Measurements from ENCODE around the gene PTPN11. TPM values are rescaled to one million over a fixed set of nuclear protein-coding genes. Genes with fewer than 3 reads are reported as not detected.

The PTPN11 gene
- 91.0 and 137 TPM in 2 replicates for polyA plus RNA-seq (2011; rRNA removed)
- 88.5 and 102 TPM in 2 replicates for polyA minus RNA-seq (2011; rRNA and poly(A)+ RNA removed)

- ChIA-PET CTCF (interaction anchor here (0.6 kb wide), 1 partner anchor 223 kb away, joined by 3 read pairs; no protein-coding TSS in a partner anchor), POLR2A (interaction anchor here (0.6 to 1.0 kb wide), 2 partner anchors 9 to 21 kb away, joined by 5 to 6 read pairs; no protein-coding TSS in a partner anchor)
- Histone ChIP-seq H3K27me3 (ENCODE audit: control insufficient read depth, insufficient read depth, low read length) (no peaks in the 10 kb centered on the region), H3K9me3 (ENCODE audit: control insufficient read depth, insufficient read depth, low read length) (no peaks in the 10 kb centered on the region), H3K4me3 (ENCODE audit: low read depth, low read length) (peak within 1 kb of the TSS; percentile 94), H3K27ac (ENCODE audit: low read depth, low read length) (peak within 1 kb of the TSS; percentile 96)
- TF ChIP-seq CTCF (IDR thresholded peaks at IDR 0.05; ENCODE audit: low read depth, low read length), result peak; percentile 33
- no peak for DNase-seq (ENCODE audit: low read depth, low spot score)
These were observed at the start of gene PTPN11 for GRCh38 chr12:112418608-112419296. Gene PTPN11 (plus strand): TSS chr12:112418947. CDS start chr12:112419112, 165 bp downstream.

DNA sequence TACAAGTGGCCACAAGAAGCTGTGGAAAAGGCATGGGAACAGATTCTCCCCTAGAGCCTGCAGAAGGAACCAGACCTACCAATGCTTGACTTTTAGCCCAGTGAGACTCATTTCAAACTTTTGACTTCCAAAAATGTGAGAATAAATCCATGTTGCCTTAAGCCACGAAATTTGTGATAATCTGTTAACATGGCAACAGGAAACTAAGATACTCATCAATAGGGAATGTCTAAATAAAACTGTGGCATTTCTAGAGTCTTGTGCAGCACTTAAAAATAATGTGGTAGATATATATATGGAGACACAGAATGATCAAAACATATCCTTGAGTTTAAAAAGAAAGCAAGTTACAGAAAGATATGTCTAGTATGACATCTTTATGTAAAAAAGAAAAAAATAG lies 48.5 kb upstream of the PTPN11 start:
- CTCF ChIA-PET, result no interaction called here
- no peak for TF ChIP-seq CTCF (IDR thresholded peaks at IDR 0.05; ENCODE audit: low read depth, low read length)
- DNase-seq (ENCODE audit: low read depth, low spot score), result no peak
- Histone ChIP-seq H3K27me3 (ENCODE audit: control insufficient read depth, insufficient read depth, low read length) (no peaks in the 10 kb centered on the region), H3K9me3 (ENCODE audit: control insufficient read depth, insufficient read depth, low read length) (no peaks in the 10 kb centered on the region), H3K27ac (ENCODE audit: low read depth, low read length) (no peak overlapping the region), H3K4me3 (ENCODE audit: low read depth, low read length) (no peak overlapping the region)
- POLR2A ChIA-PET, result no interaction called here

GRCh38 chr12:112370868-112371510 lies 47.8 kb upstream of the PTPN11 start:
- Histone ChIP-seq H3K4me3 (ENCODE audit: low read depth, low read length) (no peak overlapping the region), H3K27ac (ENCODE audit: low read depth, low read length) (no peak overlapping the region), H3K9me3 (ENCODE audit: control insufficient read depth, insufficient read depth, low read length) (no peaks in the 10 kb centered on the region), H3K27me3 (ENCODE audit: control insufficient read depth, insufficient read depth, low read length) (no peaks in the 10 kb centered on the region)
- CTCF ChIA-PET, result interaction anchor here (0.6 kb wide), 1 partner anchor 92 kb away, joined by 3 read pairs; no protein-coding TSS in a partner anchor
- no peak for TF ChIP-seq CTCF (IDR thresholded peaks at IDR 0.05; ENCODE audit: low read depth, low read length)
- POLR2A ChIA-PET, result interaction anchor here (0.6 kb wide), 1 partner anchor 1908 kb away, joined by 5 read pairs; no protein-coding TSS in a partner anchor
- DNase-seq (ENCODE audit: low read depth, low spot score), result no peak

DNA sequence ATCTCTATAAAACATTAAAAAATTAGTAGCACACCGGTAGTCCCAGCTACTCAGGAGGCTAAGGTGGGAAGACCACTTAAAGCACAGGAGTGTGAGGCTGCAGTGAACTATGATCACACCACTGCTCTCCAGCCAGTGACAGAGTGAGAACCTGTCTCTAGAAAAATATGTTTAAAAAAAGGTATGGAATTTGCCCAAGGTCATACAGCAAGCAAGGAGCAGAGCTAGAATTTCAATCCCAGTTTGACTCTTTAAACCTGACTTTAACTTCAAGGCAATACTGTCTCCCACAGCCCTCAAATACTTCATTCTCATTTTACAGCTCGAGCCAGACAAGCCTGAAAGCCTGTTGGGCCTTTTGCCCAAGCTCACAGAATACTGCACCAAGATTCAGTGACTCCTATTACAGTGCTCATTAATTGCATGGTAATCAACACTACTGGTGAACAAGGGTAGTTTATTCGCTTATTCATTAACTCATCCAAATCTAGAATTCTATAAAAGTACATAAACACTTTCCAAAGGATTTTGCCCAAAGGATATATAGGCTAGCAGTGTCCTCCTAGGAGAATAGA lies 44.5 kb upstream of the PTPN11 start:
- CTCF ChIA-PET, result no interaction called here
- POLR2A ChIA-PET, result no interaction called here
- H3K27me3 ChIP-seq (ENCODE audit: control insufficient read depth, insufficient read depth, low read length), result no peaks in the 10 kb centered on the region
- no peak overlapping the region for H3K27ac ChIP-seq (ENCODE audit: low read depth, low read length)
- H3K9me3 ChIP-seq (ENCODE audit: control insufficient read depth, insufficient read depth, low read length), result no peaks in the 10 kb centered on the region
- TF ChIP-seq CTCF (IDR thresholded peaks at IDR 0.05; ENCODE audit: low read depth, low read length), result no peak
- no peak overlapping the region for H3K4me3 ChIP-seq (ENCODE audit: low read depth, low read length)
- no peak for DNase-seq (ENCODE audit: low read depth, low spot score)

Measured in AG04450 (cell line).